ENCODE data around the gene PCDHB1. TPM values are rescaled to one million over a fixed set of nuclear protein-coding genes. Genes with fewer than 3 reads are reported as not detected.

Gene PCDHB1
- total RNA-seq, 1 experiment from 2014 or later: 0.06 TPM

DNA sequence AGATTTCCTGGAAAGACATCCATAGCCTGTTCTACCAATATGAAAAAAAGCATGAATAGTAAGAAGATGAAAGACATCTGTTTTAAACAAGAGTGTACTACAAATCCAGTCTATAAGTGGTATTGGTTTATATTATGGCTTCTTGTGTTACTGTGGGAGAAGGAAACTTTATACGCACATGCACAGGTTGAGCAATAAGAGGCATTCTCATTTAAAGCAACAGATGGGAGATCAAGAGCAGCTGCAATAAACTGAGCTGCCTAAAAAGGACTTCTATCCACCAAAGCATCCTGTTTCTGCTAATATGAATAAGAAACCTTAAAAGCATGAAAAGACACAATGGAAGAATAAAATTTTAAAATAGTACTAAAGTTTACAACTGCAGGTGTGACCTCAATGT is 8.6 kb upstream of the PCDHB1 start:
- Histone ChIP-seq H3K27me3 (replicated peaks; ENCODE audit: insufficient read depth, low read depth, low read length, poor library complexity) (peaks cover 32% of the 10 kb centered on the region), H3K4me1 (ENCODE audit: insufficient read depth, low read length, poor library complexity, severe bottlenecking) (peaks cover 22% of the 10 kb centered on the region), H3K4me3 (ENCODE audit: low read depth, low read length, poor library complexity, severe bottlenecking) (no peak overlapping the region), H3K36me3 (ENCODE audit: insufficient read depth, low read length, poor library complexity, severe bottlenecking) (no peaks in the 10 kb centered on the region), H3K27ac (ENCODE audit: low read depth, low read length, poor library complexity, severe bottlenecking) (no peak overlapping the region), H3K9me3 (ENCODE audit: low read depth, low read length, poor library complexity, severe bottlenecking) (no peaks in the 10 kb centered on the region)
- DNase-seq (ENCODE audit: low spot score): no peak
- TF ChIP-seq EZH2 (IDR thresholded peaks at IDR 0.05; ENCODE audit: borderline replicate concordance, low read depth, low read length, poor library complexity, severe bottlenecking): no peak
- TF ChIP-seq, protein P1, sequence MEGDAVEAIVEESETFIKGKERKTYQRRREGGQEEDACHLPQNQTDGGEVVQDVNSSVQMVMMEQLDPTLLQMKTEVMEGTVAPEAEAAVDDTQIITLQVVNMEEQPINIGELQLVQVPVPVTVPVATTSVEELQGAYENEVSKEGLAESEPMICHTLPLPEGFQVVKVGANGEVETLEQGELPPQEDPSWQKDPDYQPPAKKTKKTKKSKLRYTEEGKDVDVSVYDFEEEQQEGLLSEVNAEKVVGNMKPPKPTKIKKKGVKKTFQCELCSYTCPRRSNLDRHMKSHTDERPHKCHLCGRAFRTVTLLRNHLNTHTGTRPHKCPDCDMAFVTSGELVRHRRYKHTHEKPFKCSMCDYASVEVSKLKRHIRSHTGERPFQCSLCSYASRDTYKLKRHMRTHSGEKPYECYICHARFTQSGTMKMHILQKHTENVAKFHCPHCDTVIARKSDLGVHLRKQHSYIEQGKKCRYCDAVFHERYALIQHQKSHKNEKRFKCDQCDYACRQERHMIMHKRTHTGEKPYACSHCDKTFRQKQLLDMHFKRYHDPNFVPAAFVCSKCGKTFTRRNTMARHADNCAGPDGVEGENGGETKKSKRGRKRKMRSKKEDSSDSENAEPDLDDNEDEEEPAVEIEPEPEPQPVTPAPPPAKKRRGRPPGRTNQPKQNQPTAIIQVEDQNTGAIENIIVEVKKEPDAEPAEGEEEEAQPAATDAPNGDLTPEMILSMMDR (conservative IDR thresholded peaks at IDR 0.05; ENCODE audit: low read depth, low read length): no peak
- intact Hi-C loops (cut with micrococcal nuclease; ENCODE audit: unreplicated experiment): loop anchor here (5.0 kb wide), 1 partner anchor 215 kb away; the partner anchor contains the start of gene PCDHA6
- ChIA-PET POLR2A (ENCODE audit: low non-redundant PET) (no interaction called here), CTCF (no interaction called here)
- no TSS peak for BruUV-seq (replicated peaks)

DNA sequence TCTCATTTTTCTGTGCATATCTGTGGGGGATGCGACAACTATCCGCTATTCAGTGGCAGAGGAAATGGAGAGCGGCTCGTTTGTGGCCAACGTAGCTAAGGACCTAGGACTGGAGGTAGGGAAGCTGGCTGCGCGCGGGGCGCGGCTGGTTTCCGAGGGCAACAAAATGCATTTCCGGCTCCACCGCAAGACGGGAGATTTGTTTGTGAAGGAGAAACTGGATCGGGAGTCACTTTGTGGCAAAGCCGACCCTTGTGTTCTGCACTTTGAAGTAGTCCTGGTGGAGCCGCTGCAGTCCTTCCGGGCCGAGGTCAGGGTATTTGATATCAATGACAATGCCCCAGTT is 320 bp downstream of the PCDHB1 start:
- no peak for TF ChIP-seq EZH2 (IDR thresholded peaks at IDR 0.05; ENCODE audit: borderline replicate concordance, low read depth, low read length, poor library complexity, severe bottlenecking)
- TF ChIP-seq, protein P1 (conservative IDR thresholded peaks at IDR 0.05; ENCODE audit: low read depth, low read length): no peak
- Histone ChIP-seq H3K9me3 (ENCODE audit: low read depth, low read length, poor library complexity, severe bottlenecking) (no peaks in the 10 kb centered on the region), H3K4me1 (ENCODE audit: insufficient read depth, low read length, poor library complexity, severe bottlenecking) (no peaks in the 10 kb centered on the region), H3K27me3 (replicated peaks; ENCODE audit: insufficient read depth, low read depth, low read length, poor library complexity) (no peaks in the 10 kb centered on the region), H3K36me3 (ENCODE audit: insufficient read depth, low read length, poor library complexity, severe bottlenecking) (no peaks in the 10 kb centered on the region), H3K27ac (ENCODE audit: low read depth, low read length, poor library complexity, severe bottlenecking) (no peak overlapping the region), H3K4me3 (ENCODE audit: low read depth, low read length, poor library complexity, severe bottlenecking) (peak overlapping the region; percentile 54)
- DNase-seq (ENCODE audit: low spot score): peak; percentile 40
- POLR2A ChIA-PET (ENCODE audit: low non-redundant PET): interaction anchor here (0.6 kb wide), 1 partner anchor 12 kb away, joined by 4 read pairs; no protein-coding TSS in a partner anchor
- intact Hi-C loops (cut with micrococcal nuclease; ENCODE audit: unreplicated experiment): no loop called here
- CTCF ChIA-PET: interaction anchor here (0.8 to 1.5 kb wide), 2 partner anchors 182 to 224 kb away, joined by 3 to 5 read pairs; partner anchors contain the start of gene PCDHA6
- no TSS peak for BruUV-seq (replicated peaks)

DNA sequence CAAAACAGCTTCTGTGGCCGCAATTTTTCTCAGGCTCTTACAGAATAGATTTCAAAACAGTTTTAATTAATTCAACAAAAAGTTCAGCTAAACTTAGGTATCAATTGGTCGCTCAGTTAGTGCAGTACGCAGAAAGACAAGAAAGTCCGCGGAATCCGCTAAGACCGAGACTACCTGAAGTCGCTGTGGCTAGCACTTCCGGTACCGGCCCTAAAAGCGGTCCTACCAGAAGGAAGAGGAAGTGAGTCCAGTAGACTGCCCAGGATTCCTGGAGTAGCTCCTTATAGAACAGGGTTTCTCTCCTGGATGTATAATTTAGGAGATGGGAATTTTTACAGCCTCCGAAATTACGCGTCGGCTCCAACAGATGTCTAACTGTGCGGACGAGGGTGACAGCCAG is 26.7 kb downstream of the PCDHB1 start:
- peak overlapping the region; percentile 47 for H3K4me3 ChIP-seq (ENCODE audit: low read depth, low read length, poor library complexity, severe bottlenecking)
- peak; percentile 63 for DNase-seq (ENCODE audit: low spot score)
- H3K9me3 ChIP-seq (ENCODE audit: low read depth, low read length, poor library complexity, severe bottlenecking): no peaks in the 10 kb centered on the region
- TF ChIP-seq EZH2 (IDR thresholded peaks at IDR 0.05; ENCODE audit: borderline replicate concordance, low read depth, low read length, poor library complexity, severe bottlenecking): no peak
- TF ChIP-seq, protein P1 (conservative IDR thresholded peaks at IDR 0.05; ENCODE audit: low read depth, low read length): no peak
- no peaks in the 10 kb centered on the region for H3K4me1 ChIP-seq (ENCODE audit: insufficient read depth, low read length, poor library complexity, severe bottlenecking)
- intact Hi-C loops (cut with micrococcal nuclease; ENCODE audit: unreplicated experiment): no loop called here
- H3K36me3 ChIP-seq (ENCODE audit: insufficient read depth, low read length, poor library complexity, severe bottlenecking): no peaks in the 10 kb centered on the region
- POLR2A ChIA-PET (ENCODE audit: low non-redundant PET): interaction anchor here (0.5 kb wide), 1 partner anchor 641 kb away, joined by 10 read pairs; no protein-coding TSS in a partner anchor
- CTCF ChIA-PET: interaction anchor here (1.8 kb wide), 1 partner anchor 209 kb away, joined by 4 read pairs; the partner anchor contains the start of gene PCDHA11
- BruUV-seq (replicated peaks): no TSS peak
- peak overlapping the region; percentile 47 for H3K27ac ChIP-seq (ENCODE audit: low read depth, low read length, poor library complexity, severe bottlenecking)
- H3K27me3 ChIP-seq (replicated peaks; ENCODE audit: insufficient read depth, low read depth, low read length, poor library complexity): no peaks in the 10 kb centered on the region

All from A673 (cell line).